IMR-90 (cell line): ENCODE results near the gene CAMK4.

ENCODE experiments used
- CEBPB ChIP-seq: IDR thresholded peaks from 2 replicates; pipeline ENCODE4 v1.6.1; 2012; ENCODE audit warnings: low read depth, low read length, improper control_type of control experiment
- TF ChIP-seq, protein P1 (sequence below): conservative IDR thresholded peaks from 2 replicates; pipeline ENCODE4 v1.5.1; 2012; ENCODE audit warnings: mild to moderate bottlenecking, low read depth, low read length, improper control_type of control experiment

DNA sequence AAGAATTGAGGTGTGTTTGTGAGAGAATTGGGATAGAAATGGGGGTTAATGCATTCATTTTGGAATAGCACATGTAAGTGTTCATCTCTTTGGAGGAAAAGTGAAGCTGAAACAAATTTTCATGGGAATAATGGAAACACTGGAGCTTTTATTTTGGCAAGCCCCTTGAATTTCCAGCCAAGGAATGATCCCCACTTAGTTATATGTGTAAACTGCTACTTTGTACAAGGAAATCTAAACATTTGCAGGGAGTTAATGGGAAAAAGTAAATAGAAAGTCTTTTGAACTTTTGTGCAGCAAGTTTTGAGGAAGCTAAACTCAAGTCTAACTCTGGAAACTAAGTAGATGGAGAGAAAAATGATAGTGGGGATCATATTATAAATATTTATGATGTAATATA lies 44.1 kb downstream of the CAMK4 start:
- TF ChIP-seq, protein P1, sequence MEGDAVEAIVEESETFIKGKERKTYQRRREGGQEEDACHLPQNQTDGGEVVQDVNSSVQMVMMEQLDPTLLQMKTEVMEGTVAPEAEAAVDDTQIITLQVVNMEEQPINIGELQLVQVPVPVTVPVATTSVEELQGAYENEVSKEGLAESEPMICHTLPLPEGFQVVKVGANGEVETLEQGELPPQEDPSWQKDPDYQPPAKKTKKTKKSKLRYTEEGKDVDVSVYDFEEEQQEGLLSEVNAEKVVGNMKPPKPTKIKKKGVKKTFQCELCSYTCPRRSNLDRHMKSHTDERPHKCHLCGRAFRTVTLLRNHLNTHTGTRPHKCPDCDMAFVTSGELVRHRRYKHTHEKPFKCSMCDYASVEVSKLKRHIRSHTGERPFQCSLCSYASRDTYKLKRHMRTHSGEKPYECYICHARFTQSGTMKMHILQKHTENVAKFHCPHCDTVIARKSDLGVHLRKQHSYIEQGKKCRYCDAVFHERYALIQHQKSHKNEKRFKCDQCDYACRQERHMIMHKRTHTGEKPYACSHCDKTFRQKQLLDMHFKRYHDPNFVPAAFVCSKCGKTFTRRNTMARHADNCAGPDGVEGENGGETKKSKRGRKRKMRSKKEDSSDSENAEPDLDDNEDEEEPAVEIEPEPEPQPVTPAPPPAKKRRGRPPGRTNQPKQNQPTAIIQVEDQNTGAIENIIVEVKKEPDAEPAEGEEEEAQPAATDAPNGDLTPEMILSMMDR: no peak
- no peak for TF ChIP-seq CEBPB
